ENCODE results near the gene VAT1.

- TF ChIP-seq POLR2A (conservative IDR thresholded peaks at IDR 0.05) (no peak), EWSR1 (IDR thresholded peaks at IDR 0.05; ENCODE audit: borderline replicate concordance, low read depth, partially characterized antibody) (no peak), GATA2 (CRISPR knock-in tag; IDR thresholded peaks at IDR 0.05) (no peak), FOXP1 (CRISPR knock-in tag; IDR thresholded peaks at IDR 0.05) (no peak), TAF1 (IDR thresholded peaks at IDR 0.05; ENCODE audit: control insufficient read depth, extremely low read depth, insufficient read depth, low read length, severe bottlenecking) (no peak)
Measured at GRCh38 chr17:43025766-43026537, 3.8 kb upstream of the VAT1 start.

Measured in K562 (cell line).